Vagina (tissue), 2 donors: ENCODE data around the gene GFOD1. TPM values are rescaled to one million over a fixed set of nuclear protein-coding genes. Genes with fewer than 3 reads are reported as not detected.

Source experiments
- DNase-seq, 2 donors: peaks; one replicate each; pipeline ENCODE4 v3.0.0-alpha.2; 2017; ENCODE audit errors: extremely low spot score in 2 of 2
- H3K27ac ChIP-seq: fragments of 200-600 bp; sonication (generic); one replicate; pipeline ENCODE4 v1.5.1; 2019
- H3K27me3 ChIP-seq: fragments of 200-600 bp; sonication (generic); one replicate; pipeline ENCODE4 v1.5.1; 2019
- H3K36me3 ChIP-seq, 2 donors: fragments of 200-600 bp; sonication (generic); one replicate each; pipeline ENCODE4 v1.5.1; 2017 to 2019
- H3K4me1 ChIP-seq: fragments of 200-600 bp; sonication (generic); one replicate; pipeline ENCODE4 v1.5.1; 2019
- H3K4me3 ChIP-seq, 2 donors: fragments of 200-600 bp; sonication (generic); 1 replicate in 1 of 2; 2 replicates in 1 of 2; pipeline ENCODE4 v1.5.1; 2016 to 2019
- H3K9me3 ChIP-seq: fragments of 200-600 bp; sonication (generic); one replicate; pipeline ENCODE4 v1.5.1; 2019
- POLR2A ChIP-seq, 2 donors: fragments of 450-650 bp; IDR thresholded peaks; one replicate each; pipeline ENCODE4 v1.6.1; 2017; ENCODE audit warnings: antibody characterized with exemption in 2 of 2, mild to moderate bottlenecking in 2 of 2, moderate library complexity in 2 of 2
- POLR2AphosphoS5 ChIP-seq, 2 donors: sonication (generic); formaldehyde crosslinking; IDR thresholded peaks; one replicate each; pipeline ENCODE4 v1.9.0; 2017; ENCODE audit warnings: antibody characterized with exemption in 2 of 2, mild to moderate bottlenecking in 2 of 2, low read depth in 1 of 2; ENCODE audit not compliant: insufficient read depth in 1 of 2
- intact Hi-C: fragments of 100-400 bp; cut with DNase I; formaldehyde crosslinking; loops from one replicate; pipeline ENCODE4 v1.15.1; 2023
- total RNA-seq: library from RNA; depleted of rRNA; stranded (reverse); fragments of >200 nt; gene quantifications from one replicate; pipeline ENCODE4 v1.2.3, GENCODE V29; 2016
- TF ChIP-seq, protein P1 (sequence below), 3 experiments: fragments of 450-650 bp in 2 of 3; fragments of 200-600 bp in 1 of 3; sonication (generic) in 1 of 3; IDR thresholded peaks; one replicate each; pipeline ENCODE4 v1.5.1; 2017 to 2019; ENCODE audit warnings: antibody characterized with exemption in 3 of 3, mild to moderate bottlenecking in 2 of 3, moderate library complexity in 2 of 3

The GFOD1 gene
- total RNA-seq, 1 donor from 2014 or later: 16.9 TPM

GRCh38 chr6:13451181-13451895 lies 36.1 kb downstream of the GFOD1 start:
- no peak for DNase-seq
- TF ChIP-seq POLR2AphosphoS5 (IDR thresholded peaks at IDR 0.05; ENCODE audit: insufficient read depth in 1 of 2, low read depth in 1 of 2) (no peak), POLR2A (IDR thresholded peaks at IDR 0.05) (no peak)
- TF ChIP-seq, protein P1, sequence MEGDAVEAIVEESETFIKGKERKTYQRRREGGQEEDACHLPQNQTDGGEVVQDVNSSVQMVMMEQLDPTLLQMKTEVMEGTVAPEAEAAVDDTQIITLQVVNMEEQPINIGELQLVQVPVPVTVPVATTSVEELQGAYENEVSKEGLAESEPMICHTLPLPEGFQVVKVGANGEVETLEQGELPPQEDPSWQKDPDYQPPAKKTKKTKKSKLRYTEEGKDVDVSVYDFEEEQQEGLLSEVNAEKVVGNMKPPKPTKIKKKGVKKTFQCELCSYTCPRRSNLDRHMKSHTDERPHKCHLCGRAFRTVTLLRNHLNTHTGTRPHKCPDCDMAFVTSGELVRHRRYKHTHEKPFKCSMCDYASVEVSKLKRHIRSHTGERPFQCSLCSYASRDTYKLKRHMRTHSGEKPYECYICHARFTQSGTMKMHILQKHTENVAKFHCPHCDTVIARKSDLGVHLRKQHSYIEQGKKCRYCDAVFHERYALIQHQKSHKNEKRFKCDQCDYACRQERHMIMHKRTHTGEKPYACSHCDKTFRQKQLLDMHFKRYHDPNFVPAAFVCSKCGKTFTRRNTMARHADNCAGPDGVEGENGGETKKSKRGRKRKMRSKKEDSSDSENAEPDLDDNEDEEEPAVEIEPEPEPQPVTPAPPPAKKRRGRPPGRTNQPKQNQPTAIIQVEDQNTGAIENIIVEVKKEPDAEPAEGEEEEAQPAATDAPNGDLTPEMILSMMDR (IDR thresholded peaks at IDR 0.05): no peak
- H3K36me3 ChIP-seq: no peaks in the 10 kb centered on the region
- no peaks in the 10 kb centered on the region for H3K9me3 ChIP-seq
- peaks cover 44% of the 10 kb centered on the region for H3K4me1 ChIP-seq
- peak overlapping the region; percentile 12 for H3K27ac ChIP-seq
- no peak overlapping the region for H3K4me3 ChIP-seq
- intact Hi-C loops: no loop called here
- no peaks in the 10 kb centered on the region for H3K27me3 ChIP-seq

DNA sequence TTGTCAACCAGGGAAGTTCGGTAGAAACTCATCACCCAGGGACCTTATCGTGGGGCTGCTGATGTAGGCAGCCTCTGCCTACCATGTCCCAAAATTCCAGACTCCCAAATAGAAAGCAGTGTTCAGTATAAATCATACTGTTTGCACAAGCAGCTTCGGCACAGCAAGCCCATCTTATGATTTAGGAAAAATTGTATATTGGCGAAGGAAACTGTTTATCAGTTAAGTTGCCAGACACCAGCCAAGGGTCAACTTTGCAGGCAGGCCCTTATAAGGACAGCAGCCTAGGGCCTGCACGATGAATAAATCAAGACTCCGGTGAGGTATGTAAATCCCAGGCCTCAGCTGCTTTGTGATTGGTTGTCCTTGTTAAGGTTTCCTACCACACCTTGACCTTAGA lies 36.8 kb downstream of the GFOD1 start:
- no peak for DNase-seq
- intact Hi-C loops: no loop called here
- TF ChIP-seq, protein P1 (IDR thresholded peaks at IDR 0.05): no peak
- TF ChIP-seq POLR2A (IDR thresholded peaks at IDR 0.05) (no peak), POLR2AphosphoS5 (IDR thresholded peaks at IDR 0.05; ENCODE audit: insufficient read depth in 1 of 2, low read depth in 1 of 2) (no peak)
- Histone ChIP-seq H3K4me1 (peaks cover 47% of the 10 kb centered on the region), H3K9me3 (no peaks in the 10 kb centered on the region), H3K4me3 (no peak overlapping the region), H3K27me3 (no peaks in the 10 kb centered on the region), H3K36me3 (no peaks in the 10 kb centered on the region), H3K27ac (no peak overlapping the region)

DNA sequence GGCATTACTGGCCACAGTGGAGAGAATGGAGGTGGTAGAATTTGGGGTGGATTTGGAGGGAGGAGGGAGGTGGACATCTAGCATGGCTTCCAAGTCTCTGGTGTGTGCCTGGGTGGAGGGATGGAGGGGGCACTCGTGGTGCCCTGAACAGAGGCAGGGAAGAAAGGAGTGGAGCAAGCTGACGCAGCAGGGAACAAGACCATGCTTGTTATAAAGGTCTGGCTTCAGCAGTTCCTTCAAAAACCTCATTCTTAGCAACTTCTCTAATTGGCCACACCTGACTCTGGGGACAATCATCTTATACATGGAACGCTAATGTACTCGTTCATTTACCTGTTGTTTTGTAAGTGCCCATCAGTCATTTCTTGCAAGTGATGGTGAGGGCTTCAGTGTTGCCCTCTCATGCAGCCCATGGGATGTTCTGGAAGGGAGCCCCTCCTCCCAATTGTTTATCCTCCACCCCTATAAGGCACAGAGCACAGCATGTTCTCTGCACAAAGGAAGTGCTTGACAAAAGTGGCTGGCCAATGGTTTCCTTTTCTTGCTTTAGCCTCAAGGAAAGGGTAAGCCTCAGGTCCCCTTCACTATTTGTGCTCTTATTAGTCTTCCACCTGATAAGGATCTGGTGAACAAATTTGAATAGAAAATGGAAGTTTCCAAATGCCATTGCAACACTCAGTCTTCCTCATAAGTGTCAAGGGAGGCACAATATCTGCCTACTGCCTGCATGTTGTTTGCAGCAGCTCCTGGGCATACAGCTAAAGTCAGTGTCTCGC lies 39.3 kb downstream of the GFOD1 start:
- Histone ChIP-seq H3K4me3 (no peak overlapping the region), H3K27me3 (no peaks in the 10 kb centered on the region), H3K9me3 (no peaks in the 10 kb centered on the region), H3K27ac (peak overlapping the region; percentile 39), H3K36me3 (no peaks in the 10 kb centered on the region), H3K4me1 (peaks cover 39% of the 10 kb centered on the region)
- DNase-seq: no peak
- intact Hi-C loops: no loop called here
- peak in 1 of 2 donors; percentile 88 for TF ChIP-seq POLR2AphosphoS5 (IDR thresholded peaks at IDR 0.05; ENCODE audit: insufficient read depth in 1 of 2, low read depth in 1 of 2)
- TF ChIP-seq POLR2A (IDR thresholded peaks at IDR 0.05): no peak

GRCh38 chr6:13446381-13446780 lies 41.0 kb downstream of the GFOD1 start:
- no peaks in the 10 kb centered on the region for H3K27me3 ChIP-seq
- peak overlapping the region; percentile 30 for H3K27ac ChIP-seq
- intact Hi-C loops: no loop called here
- DNase-seq: no peak
- no peak for TF ChIP-seq POLR2A (IDR thresholded peaks at IDR 0.05)
- TF ChIP-seq, protein P1 (IDR thresholded peaks at IDR 0.05): no peak
- TF ChIP-seq POLR2AphosphoS5 (IDR thresholded peaks at IDR 0.05; ENCODE audit: insufficient read depth in 1 of 2, low read depth in 1 of 2): no peak
- no peak overlapping the region for H3K4me3 ChIP-seq
- no peaks in the 10 kb centered on the region for H3K36me3 ChIP-seq
- no peaks in the 10 kb centered on the region for H3K9me3 ChIP-seq
- peaks cover 39% of the 10 kb centered on the region for H3K4me1 ChIP-seq

- Histone ChIP-seq H3K4me3 (no peak overlapping the region), H3K4me1 (peaks cover 46% of the 10 kb centered on the region), H3K9me3 (no peaks in the 10 kb centered on the region), H3K27me3 (no peaks in the 10 kb centered on the region), H3K27ac (peak overlapping the region; percentile 30), H3K36me3 (no peaks in the 10 kb centered on the region)
- intact Hi-C loops: no loop called here
- TF ChIP-seq POLR2A (IDR thresholded peaks at IDR 0.05): no peak
- TF ChIP-seq POLR2AphosphoS5 (IDR thresholded peaks at IDR 0.05; ENCODE audit: insufficient read depth in 1 of 2, low read depth in 1 of 2): no peak
- TF ChIP-seq, protein P1 (IDR thresholded peaks at IDR 0.05): no peak
- no peak for DNase-seq
These were observed 41.7 kb downstream of the GFOD1 start for GRCh38 chr6:13445744-13446115.
